ENCODE data around the gene POU2F1.

DNA sequence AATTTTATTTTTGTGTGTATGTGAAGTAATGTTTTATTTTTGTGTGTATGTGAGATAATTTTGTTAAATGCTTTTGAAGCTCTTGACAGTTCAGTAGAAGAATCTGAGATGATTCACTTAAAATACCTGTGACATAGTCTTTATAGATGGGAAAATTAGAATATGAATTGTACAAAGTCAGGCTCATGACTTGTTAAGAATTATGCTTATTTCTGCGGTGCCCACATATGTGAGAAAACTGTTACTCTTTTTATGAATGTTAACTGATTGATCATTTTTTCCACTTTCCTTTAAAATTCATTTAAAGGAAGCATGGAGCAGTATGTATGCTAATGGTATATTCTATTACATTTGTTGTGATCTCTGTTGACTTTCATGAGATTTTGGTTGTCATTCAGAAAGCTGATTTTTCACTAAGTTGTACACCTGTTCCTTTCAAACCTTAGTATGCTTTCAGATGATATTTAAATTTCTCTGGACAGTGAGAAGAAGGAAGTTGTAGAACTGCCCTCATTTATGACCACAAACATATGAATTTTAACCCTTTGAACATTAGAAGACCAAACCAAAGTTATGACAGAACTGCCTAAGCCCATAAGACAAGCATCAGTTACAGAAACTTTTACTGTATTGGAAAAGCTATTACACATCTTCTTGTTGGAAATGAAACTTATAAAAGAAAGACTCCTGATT is 110.1 kb downstream of the POU2F1 start:
- TF ChIP-seq, protein P1, sequence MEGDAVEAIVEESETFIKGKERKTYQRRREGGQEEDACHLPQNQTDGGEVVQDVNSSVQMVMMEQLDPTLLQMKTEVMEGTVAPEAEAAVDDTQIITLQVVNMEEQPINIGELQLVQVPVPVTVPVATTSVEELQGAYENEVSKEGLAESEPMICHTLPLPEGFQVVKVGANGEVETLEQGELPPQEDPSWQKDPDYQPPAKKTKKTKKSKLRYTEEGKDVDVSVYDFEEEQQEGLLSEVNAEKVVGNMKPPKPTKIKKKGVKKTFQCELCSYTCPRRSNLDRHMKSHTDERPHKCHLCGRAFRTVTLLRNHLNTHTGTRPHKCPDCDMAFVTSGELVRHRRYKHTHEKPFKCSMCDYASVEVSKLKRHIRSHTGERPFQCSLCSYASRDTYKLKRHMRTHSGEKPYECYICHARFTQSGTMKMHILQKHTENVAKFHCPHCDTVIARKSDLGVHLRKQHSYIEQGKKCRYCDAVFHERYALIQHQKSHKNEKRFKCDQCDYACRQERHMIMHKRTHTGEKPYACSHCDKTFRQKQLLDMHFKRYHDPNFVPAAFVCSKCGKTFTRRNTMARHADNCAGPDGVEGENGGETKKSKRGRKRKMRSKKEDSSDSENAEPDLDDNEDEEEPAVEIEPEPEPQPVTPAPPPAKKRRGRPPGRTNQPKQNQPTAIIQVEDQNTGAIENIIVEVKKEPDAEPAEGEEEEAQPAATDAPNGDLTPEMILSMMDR (conservative IDR thresholded peaks at IDR 0.05; ENCODE audit: low read depth in 2 of 2), result no peak
- TF ChIP-seq EZH2 (IDR thresholded peaks at IDR 0.05; ENCODE audit: low read depth, unreplicated experiment), result no peak
- no peak for TF ChIP-seq STAT1 (IDR thresholded peaks at IDR 0.05; ENCODE audit: unreplicated experiment)
- TF ChIP-seq ETS1 (IDR thresholded peaks at IDR 0.05), result no peak
